Tibial nerve (tissue), 4 donors: ENCODE measurements around the gene TLDC2. TPM values are rescaled to one million over a fixed set of nuclear protein-coding genes. Genes with fewer than 3 reads are reported as not detected.

Experiments
- DNase-seq, 2 donors: peaks; one replicate each; pipeline ENCODE4 v3.0.0-alpha.2; 2019; ENCODE audit warnings: low spot score in 2 of 2
- H3K27ac ChIP-seq, 4 donors: fragments of 200-600 bp; sonication (generic) in 3 of 4; one replicate each; pipeline ENCODE4 v1.5.1; 2017 to 2019; ENCODE audit warnings: mild to moderate bottlenecking in 1 of 4
- H3K27me3 ChIP-seq, 2 donors: fragments of 200-600 bp; sonication (generic) in 1 of 2; one replicate each; pipeline versions ENCODE4 v1.5.1 to v1.6.0; 2017 to 2019
- H3K36me3 ChIP-seq, 3 donors: fragments of 200-600 bp; sonication (generic); one replicate each; pipeline ENCODE4 v1.5.1; 2018 to 2019
- H3K4me1 ChIP-seq, 4 donors: fragments of 200-600 bp; sonication (generic) in 3 of 4; one replicate each; pipeline ENCODE4 v1.5.1; 2017 to 2019
- H3K4me3 ChIP-seq, 4 donors: fragments of 200-600 bp; sonication (generic) in 3 of 4; one replicate each; pipeline ENCODE4 v1.5.1; 2017 to 2019; ENCODE audit warnings: mild to moderate bottlenecking in 1 of 4, moderate library complexity in 1 of 4
- H3K9me3 ChIP-seq, 4 donors: fragments of 200-600 bp; sonication (generic) in 3 of 4; one replicate each; pipeline ENCODE4 v1.5.1; 2017 to 2019
- CTCF ChIP-seq, 5 experiments: fragments of 200-600 bp in 3 of 5; fragments of 450-650 bp in 2 of 5; sonication (generic) in 3 of 5; IDR thresholded peaks; one replicate each; pipeline ENCODE4 v1.5.1; 2016 to 2019; ENCODE audit warnings: antibody characterized with exemption in 5 of 5, mild to moderate bottlenecking in 3 of 5, moderate library complexity in 2 of 5
- EP300 ChIP-seq, 2 donors: sonication (generic); formaldehyde crosslinking; IDR thresholded peaks; one replicate each; pipeline ENCODE4 v1.6.1; 2017; ENCODE audit warnings: antibody characterized with exemption in 2 of 2, mild to moderate bottlenecking in 1 of 2
- POLR2A ChIP-seq, 2 donors: fragments of 450-650 bp; IDR thresholded peaks; one replicate each; pipeline ENCODE4 v1.6.1; 2017; ENCODE audit warnings: antibody characterized with exemption in 2 of 2, mild to moderate bottlenecking in 2 of 2, moderate library complexity in 2 of 2
- WGBS, 2 donors: methylation state at CpG; one replicate each; pipeline ENCODE4 v1.1.5; 2018; 5-methylcytosine and 5-hydroxymethylcytosine counted together
- total RNA-seq, 4 donors: library from RNA; depleted of rRNA; stranded (reverse); fragments of >200 nt; gene quantifications; one replicate each; pipeline ENCODE4 v1.1.0, GENCODE V29; 2016

The TLDC2 gene
- total RNA-seq, 4 donors from 2014 or later = not detected

GRCh38 chr20:36941401-36941835 lies 65.5 kb downstream of the TLDC2 start:
- no peak for DNase-seq
- H3K36me3 ChIP-seq = peaks cover 0 to 69% (median 6%) of the 10 kb centered on the region in 3 donors
- TF ChIP-seq EP300 (IDR thresholded peaks at IDR 0.05) = no peak
- no peak for TF ChIP-seq CTCF (IDR thresholded peaks at IDR 0.05)
- TF ChIP-seq POLR2A (IDR thresholded peaks at IDR 0.05) = no peak
- peak overlapping the region in 1 of 4 donors; percentile 4 for H3K4me3 ChIP-seq
- WGBS, 2 donors = 30 to 32% methylated on average over 1 of the region's 1 CpG
- H3K27ac ChIP-seq = peak overlapping the region; percentile 90 to 99 (median 93)
- no peaks in the 10 kb centered on the region for H3K9me3 ChIP-seq
- H3K27me3 ChIP-seq = no peaks in the 10 kb centered on the region
- peaks cover 3 to 93% (median 79%) of the 10 kb centered on the region in 4 donors for H3K4me1 ChIP-seq

Other genes with a start within 250 kb of the TLDC2 start
- gene SLA2, start 229.9 kb upstream of the TLDC2 start, total RNA-seq = under 1 TPM in 3 of 4 donors, not detected in 1; 0.20 to 0.30 (median 0.21) TPM
- 10 to 100 TPM; 13.9 to 21.9 (median 19.2) TPM for gene NDRG3, start 130.0 kb upstream of the TLDC2 start, total RNA-seq
- gene DSN1, start 102.4 kb upstream of the TLDC2 start, total RNA-seq = 10 to 100 TPM in 2 of 4 donors, 1 to 10 TPM in 2; 5.4 to 14.9 (median 8.6) TPM
- gene SAMHD1, start 75.6 kb downstream of the TLDC2 start, total RNA-seq = 100 to 1,000 TPM; 466 to 595 (median 566) TPM
- 10 to 100 TPM in 3 of 4 donors, 1 to 10 TPM in 1; 8.0 to 30.6 (median 12.3) TPM for gene RBL1, start 219.9 kb downstream of the TLDC2 start, total RNA-seq